OCI-LY1 (cell line): ENCODE measurements around the gene SLC9A4.

ENCODE experiments used
- H2AFZ ChIP-seq: fragments of 200-600 bp; sonication (generic), shearing (Covaris generic); 2 replicates; pipeline ENCODE4 v1.6.0; 2014; ENCODE audit warnings: antibody characterized with exemption, mild to moderate bottlenecking, low read length
- H3F3A ChIP-seq: fragments of 200-600 bp; sonication (generic), shearing (Covaris generic); 2 replicates; pipeline ENCODE4 v1.6.0; 2014; ENCODE audit warnings: mild to moderate bottlenecking, antibody characterized with exemption, low read length, moderate library complexity; ENCODE audit not compliant: insufficient read depth
- H3K27ac ChIP-seq: fragments of 200-600 bp; sonication (generic); 2 replicates; pipeline ENCODE4 v1.5.1; 2014; ENCODE audit warnings: low read length, mixed run types, mild to moderate bottlenecking, low read depth; ENCODE audit not compliant: poor library complexity, severe bottlenecking
- H3K27me3 ChIP-seq: fragments of 200-600 bp; sonication (generic); 2 replicates; pipeline ENCODE4 v1.6.0; 2014; ENCODE audit warnings: antibody characterized with exemption, mild to moderate bottlenecking, low read length, moderate library complexity; ENCODE audit not compliant: insufficient read depth
- H3K36me3 ChIP-seq: fragments of 200-600 bp; sonication (generic); 2 replicates; pipeline ENCODE4 v1.6.1; 2014; ENCODE audit warnings: mild to moderate bottlenecking, antibody characterized with exemption, low read length, moderate library complexity, mixed read lengths; ENCODE audit not compliant: insufficient read depth
- H3K4me1 ChIP-seq: fragments of 200-600 bp; sonication (generic); 2 replicates; pipeline ENCODE4 v1.5.1; 2014; ENCODE audit warnings: mild to moderate bottlenecking, low read length, moderate library complexity; ENCODE audit not compliant: insufficient read depth, severe bottlenecking
- H3K4me2 ChIP-seq: fragments of 200-600 bp; sonication (generic), shearing (Covaris generic); 2 replicates; pipeline ENCODE4 v1.6.1; 2014; ENCODE audit warnings: low read length
- H3K4me3 ChIP-seq: fragments of 200-600 bp; sonication (generic); 2 replicates; pipeline ENCODE4 v1.5.1; 2014; ENCODE audit warnings: low read length, low read depth, mild to moderate bottlenecking, mixed read lengths; ENCODE audit not compliant: poor library complexity, severe bottlenecking
- H3K79me2 ChIP-seq: fragments of 200-600 bp; shearing (Covaris generic); 2 replicates; pipeline ENCODE4 v1.6.1; 2016; ENCODE audit warnings: mixed run types, low read length, mixed read lengths; ENCODE audit not compliant: insufficient read depth
- H3K9ac ChIP-seq: fragments of 200-600 bp; sonication (generic), shearing (Covaris generic); 2 replicates; pipeline ENCODE4 v1.6.1; 2014; ENCODE audit warnings: mild to moderate bottlenecking, low read length, mixed read lengths
- H3K9me2 ChIP-seq: fragments of 200-600 bp; sonication (generic), shearing (Covaris generic); 2 replicates; pipeline ENCODE4 v1.6.1; 2014; ENCODE audit warnings: low read depth, mild to moderate bottlenecking, low read length, mixed read lengths
- H3K9me3 ChIP-seq: fragments of 200-600 bp; shearing (Covaris generic); 2 replicates; pipeline ENCODE4 v1.6.1; 2014; ENCODE audit warnings: low read length, mixed read lengths
- H4K20me1 ChIP-seq: fragments of 200-600 bp; sonication (generic), shearing (Covaris generic); 2 replicates; pipeline ENCODE4 v1.6.0; 2016; ENCODE audit warnings: mild to moderate bottlenecking, low read length; ENCODE audit not compliant: insufficient read depth
- CTCF ChIP-seq: fragments of 200-600 bp; sonication (generic), shearing (Covaris generic); IDR thresholded peaks from 2 replicates; pipeline ENCODE4 v1.5.1; 2017; ENCODE audit warnings: mild to moderate bottlenecking, antibody characterized with exemption, low read length, moderate library complexity, mixed read lengths
- EZH2 ChIP-seq: fragments of 200-600 bp; sonication (generic), shearing (Covaris generic); IDR thresholded peaks from 2 replicates; pipeline ENCODE4 v1.8.0; 2017; ENCODE audit warnings: borderline replicate concordance, mixed run types, mild to moderate bottlenecking, antibody characterized with exemption, low read length, moderate library complexity, mixed read lengths

SLC9A4 gene

GRCh38 chr2:102523651-102524050 is 50.6 kb downstream of the SLC9A4 start:
- TF ChIP-seq EZH2 (no peak), CTCF (no peak)

GRCh38 chr2:102527086-102527485 is 54.1 kb downstream of the SLC9A4 start:
- Histone ChIP-seq H3K36me3 (no peaks in the 10 kb centered on the region), H4K20me1 (no peaks in the 10 kb centered on the region), H3K27me3 (no peaks in the 10 kb centered on the region), H3F3A (no peaks in the 10 kb centered on the region), H3K27ac (no peak overlapping the region), H2AFZ (no peak overlapping the region), H3K79me2 (no peaks in the 10 kb centered on the region), H3K9me3 (no peaks in the 10 kb centered on the region), H3K4me2 (no peak overlapping the region), H3K9ac (no peak overlapping the region), H3K4me1 (no peaks in the 10 kb centered on the region), H3K9me2 (no peaks in the 10 kb centered on the region), H3K4me3 (no peak overlapping the region)
- TF ChIP-seq CTCF (no peak), EZH2 (no peak)

More at GRCh38 chr2:102523651-102524050, 50.6 kb downstream of the SLC9A4 start:
- H3K9ac ChIP-seq = no peak overlapping the region
- no peaks in the 10 kb centered on the region for H3K9me2 ChIP-seq
- H2AFZ ChIP-seq = no peak overlapping the region
- H3K4me3 ChIP-seq = no peak overlapping the region
- no peaks in the 10 kb centered on the region for H3K36me3 ChIP-seq
- no peaks in the 10 kb centered on the region for H3K79me2 ChIP-seq
- no peaks in the 10 kb centered on the region for H3F3A ChIP-seq
- no peaks in the 10 kb centered on the region for H3K9me3 ChIP-seq
- no peaks in the 10 kb centered on the region for H4K20me1 ChIP-seq
- H3K4me2 ChIP-seq = no peak overlapping the region
- no peaks in the 10 kb centered on the region for H3K27me3 ChIP-seq
- no peak overlapping the region for H3K27ac ChIP-seq
- no peaks in the 10 kb centered on the region for H3K4me1 ChIP-seq

GRCh38 chr2:102538491-102538890 is 65.5 kb downstream of the SLC9A4 start:
- H3K4me1 ChIP-seq = no peaks in the 10 kb centered on the region
- H3K27me3 ChIP-seq = no peaks in the 10 kb centered on the region
- H3K36me3 ChIP-seq = no peaks in the 10 kb centered on the region
- H3K9me3 ChIP-seq = no peaks in the 10 kb centered on the region
- H3F3A ChIP-seq = no peaks in the 10 kb centered on the region
- H3K9ac ChIP-seq = no peak overlapping the region
- H3K27ac ChIP-seq = no peak overlapping the region
- H3K4me2 ChIP-seq = no peak overlapping the region
- TF ChIP-seq CTCF (no peak), EZH2 (no peak)
- no peak overlapping the region for H3K4me3 ChIP-seq
- H2AFZ ChIP-seq = no peak overlapping the region
- no peaks in the 10 kb centered on the region for H3K9me2 ChIP-seq
- no peaks in the 10 kb centered on the region for H4K20me1 ChIP-seq
- no peaks in the 10 kb centered on the region for H3K79me2 ChIP-seq
